Motor neuron (in vitro differentiated cells): ENCODE results near the gene CARHSP1. TPM values are rescaled to one million over a fixed set of nuclear protein-coding genes. Genes with fewer than 3 reads are reported as not detected.
"Not testable (repeated sequence)": the region's sequence is repeated elsewhere in the genome, so short reads cannot be mapped to it uniquely, and the experiment has no call there.

Experiments used
- ATAC-seq, 8 experiments: fragments of 200-7000 bp; cut with Tn5 transposase; replicated peaks in 6 of 8; 2 replicates each; pipeline ENCODE4 v1.8.0; 2021; ENCODE audit warnings: mild to moderate bottlenecking in 8 of 8, moderate library complexity in 8 of 8
- H3K27ac ChIP-seq, 2 donors: fragments of 250-450 bp; sonication (Bioruptor Pico); 2 replicates each; pipeline ENCODE4 v1.9.0; 2021; ENCODE audit warnings: antibody characterized with exemption in 2 of 2, mild to moderate bottlenecking in 2 of 2, moderate library complexity in 1 of 2
- H3K4me1 ChIP-seq, 2 donors: fragments of 250-450 bp; sonication (Bioruptor Pico); replicated peaks in 1 of 2; 2 replicates each; pipeline ENCODE4 v1.6.1; 2021; ENCODE audit warnings: antibody characterized with exemption in 2 of 2, mild to moderate bottlenecking in 2 of 2, moderate library complexity in 1 of 2
- H3K4me3 ChIP-seq, 5 donors: fragments of 250-450 bp; sonication (Bioruptor Pico); 2 replicates each; pipeline ENCODE4 v1.9.0; 2021; ENCODE audit warnings: antibody characterized with exemption in 5 of 5, mild to moderate bottlenecking in 5 of 5, moderate library complexity in 4 of 5
- WGBS, 10 experiments: fragments of 450-650 bp; shearing (Covaris generic); methylation state at CpG; one replicate each; pipeline ENCODE4 v1.0.0; 2022; 5-methylcytosine and 5-hydroxymethylcytosine counted together
- in situ Hi-C, 9 experiments: fragments of 400-800 bp; cut with MboI; loops; one replicate each; pipeline ENCODE4 v1.15.0; 2021; ENCODE audit warnings: low sequenced_read_pairs in 9 of 9, low pct_unique_long_range_greater_than_20kb in 2 of 9; ENCODE audit not compliant: unreplicated experiment in 9 of 9
- total RNA-seq, 8 experiments: library from RNA; unstranded; fragments of 300-600 nt; gene quantifications; 2 replicates each; pipeline versions ENCODE4 v1.2.3 to v1.2.4, GENCODE V29; 2022

Gene CARHSP1
- total RNA-seq, 8 experiments from 2014 or later, result 38.5 to 196 (median 69.7) TPM

- no peaks in the 10 kb centered on the region for H3K4me1 ChIP-seq
- H3K4me3 ChIP-seq, result no peak overlapping the region
- 8 to 80% (median 13%) methylated on average over 1 to 4 of the region's 6 CpGs; no CpG with 5 or more reads in 7 of the 10 experiments for WGBS, 10 experiments
- peak in 4 of 8 experiments; percentile 13 to 36 (median 34) for ATAC-seq
- no peak overlapping the region for H3K27ac ChIP-seq
- in situ Hi-C loops, result loop anchor here in 2 of 9 experiments (25.0 kb wide), 1 partner anchor 216 kb away; the partner anchor contains the start of gene ABAT (in 2 of the 2)
Measured at GRCh38 chr16:8878523-8878911, 9.7 kb upstream of the CARHSP1 start.

- Histone ChIP-seq H3K4me3 (no peak overlapping the region), H3K4me1 (no peaks in the 10 kb centered on the region), H3K27ac (no peak overlapping the region)
- 74 to 88% methylated on average over 3 to 5 of the region's 8 CpGs; no CpG with 5 or more reads in 8 of the 10 experiments for WGBS, 10 experiments
- ATAC-seq, result peak in 1 of 8 experiments; percentile 17
- in situ Hi-C loops, result loop anchor here in 2 of 9 experiments (25.0 kb wide), 1 partner anchor 216 kb away; the partner anchor contains the start of gene ABAT (in 2 of the 2)
Measured at GRCh38 chr16:8877894-8878522, 9.2 kb upstream of the CARHSP1 start.

GRCh38 chr16:8875317-8875716 lies 6.5 kb upstream of the CARHSP1 start:
- H3K4me3 ChIP-seq, ATAC-seq, H3K4me1 ChIP-seq, H3K27ac ChIP-seq: not testable (repeated sequence)
- in situ Hi-C loops, result loop anchor here in 2 of 9 experiments (25.0 kb wide), 1 partner anchor 213 kb away; the partner anchor contains the start of gene ABAT (in 2 of the 2)
- WGBS, 10 experiments, result 60 to 100% (median 90%) methylated on average over 1 to 6 of the region's 7 CpGs; no CpG with 5 or more reads in 3 of the 10 experiments

GRCh38 chr16:8874388-8874787 lies 5.6 kb upstream of the CARHSP1 start:
- H3K4me3 ChIP-seq, result no peak overlapping the region
- 0 to 90% (median 69%) methylated on average over 1 to 3 of the region's 6 CpGs; no CpG with 5 or more reads in 5 of the 10 experiments for WGBS, 10 experiments
- no peak overlapping the region for H3K27ac ChIP-seq
- H3K4me1 ChIP-seq, result peaks cover 0 to 3% of the 10 kb centered on the region in 2 donors
- in situ Hi-C loops, result no loop called here
- ATAC-seq, result no peak

- H3K4me1 ChIP-seq, H3K27ac ChIP-seq, H3K4me3 ChIP-seq, ATAC-seq, in situ Hi-C loops: not testable (repeated sequence)
- 73 to 100% (median 85%) methylated on average over 1 to 7 of the region's 7 CpGs; no CpG with 5 or more reads in 4 of the 10 experiments for WGBS, 10 experiments
Measured at GRCh38 chr16:8873866-8874195, 5.0 kb upstream of the CARHSP1 start.

GRCh38 chr16:8872967-8873865 lies 4.4 kb upstream of the CARHSP1 start:
- no peak for ATAC-seq
- Histone ChIP-seq H3K4me1 (peaks cover 0 to 6% of the 10 kb centered on the region in 2 donors), H3K4me3 (no peak overlapping the region), H3K27ac (no peak overlapping the region)
- 71 to 91% (median 88%) methylated on average over 7 to 21 of the region's 22 CpGs; no CpG with 5 or more reads in 1 of the 10 experiments for WGBS, 10 experiments
- in situ Hi-C loops, result no loop called here

- ATAC-seq, result no peak
- no peak overlapping the region for H3K4me3 ChIP-seq
- in situ Hi-C loops, result no loop called here
- WGBS, 10 experiments, result 86 to 100% (median 100%) methylated on average over 1 to 5 of the region's 5 CpGs; no CpG with 5 or more reads in 1 of the 10 experiments
- peaks cover 0 to 6% of the 10 kb centered on the region in 2 donors for H3K4me1 ChIP-seq
- H3K27ac ChIP-seq, result no peak overlapping the region
Measured at GRCh38 chr16:8872071-8872470, 3.3 kb upstream of the CARHSP1 start.

- H3K4me3 ChIP-seq, in situ Hi-C loops, H3K27ac ChIP-seq, ATAC-seq: not testable (repeated sequence)
- peaks cover 6 to 15% of the 10 kb centered on the region in 2 donors for H3K4me1 ChIP-seq
- 90 to 100% (median 95%) methylated on average over 1 to 4 of the region's 10 CpGs; no CpG with 5 or more reads in 5 of the 10 experiments for WGBS, 10 experiments
Measured at GRCh38 chr16:8869988-8870241, 1.1 kb upstream of the CARHSP1 start.

GRCh38 chr16:8869212-8869987 lies 594 bp upstream of the CARHSP1 start:
- in situ Hi-C loops, result no loop called here

GRCh38 chr16:8867932-8868415 lies 832 bp downstream of the CARHSP1 start:
- ATAC-seq, result no peak
- in situ Hi-C loops, result no loop called here
- H3K4me3 ChIP-seq, result peak overlapping the region; percentile 66 to 98 (median 79)
- H3K27ac ChIP-seq, result peak overlapping the region; percentile 46 to 86
- WGBS, 10 experiments, result 0% methylated on average over 1 to 3 of the region's 16 CpGs; no CpG with 5 or more reads in 7 of the 10 experiments
- H3K4me1 ChIP-seq, result peaks cover 10 to 32% of the 10 kb centered on the region in 2 donors

More at GRCh38 chr16:8869212-8869987, 594 bp upstream of the CARHSP1 start:
- Histone ChIP-seq H3K4me1 (peaks cover 6 to 20% of the 10 kb centered on the region in 2 donors), H3K27ac (no peak overlapping the region), H3K4me3 (peak overlapping the region; percentile 66 to 98 (median 79))
- ATAC-seq, result no peak
- 0 to 50% (median 10%) methylated on average over 1 to 23 of the region's 37 CpGs; no CpG with 5 or more reads in 1 of the 10 experiments for WGBS, 10 experiments

GRCh38 chr16:8867216-8867931 lies 1.4 kb downstream of the CARHSP1 start:
- Histone ChIP-seq H3K4me1 (peaks cover 10 to 32% of the 10 kb centered on the region in 2 donors), H3K4me3 (peak overlapping the region; percentile 66 to 98 (median 79)), H3K27ac (peak overlapping the region; percentile 54 to 86)
- WGBS, 10 experiments, result 0 to 4% (median 2%) methylated on average over 1 to 10 of the region's 35 CpGs; no CpG with 5 or more reads in 4 of the 10 experiments
- in situ Hi-C loops, result no loop called here
- ATAC-seq, result peak in 3 of 8 experiments; percentile 0 to 1 (median 1)

- peak in 1 of 8 experiments; percentile 3 for ATAC-seq
- in situ Hi-C loops, result no loop called here
- peaks cover 10 to 32% of the 10 kb centered on the region in 2 donors for H3K4me1 ChIP-seq
- H3K27ac ChIP-seq, result peak overlapping the region; percentile 54 to 86
- no CpG with 5 or more reads among the region's 16 CpGs for WGBS, 10 experiments
- peak overlapping the region; percentile 66 to 98 (median 79) for H3K4me3 ChIP-seq
Measured at GRCh38 chr16:8866884-8867215, 2.0 kb downstream of the CARHSP1 start.
